ENCODE measurements around the gene TEX2. TPM values are rescaled to one million over a fixed set of nuclear protein-coding genes. Genes with fewer than 3 reads are reported as not detected.

The TEX2 gene
- total and polyA plus RNA-seq, 2 of the 13 experiments (the other 11 are each of a cell fraction or from before 2014, with no cell fraction given) = 21.4 to 37.7 TPM

DNA sequence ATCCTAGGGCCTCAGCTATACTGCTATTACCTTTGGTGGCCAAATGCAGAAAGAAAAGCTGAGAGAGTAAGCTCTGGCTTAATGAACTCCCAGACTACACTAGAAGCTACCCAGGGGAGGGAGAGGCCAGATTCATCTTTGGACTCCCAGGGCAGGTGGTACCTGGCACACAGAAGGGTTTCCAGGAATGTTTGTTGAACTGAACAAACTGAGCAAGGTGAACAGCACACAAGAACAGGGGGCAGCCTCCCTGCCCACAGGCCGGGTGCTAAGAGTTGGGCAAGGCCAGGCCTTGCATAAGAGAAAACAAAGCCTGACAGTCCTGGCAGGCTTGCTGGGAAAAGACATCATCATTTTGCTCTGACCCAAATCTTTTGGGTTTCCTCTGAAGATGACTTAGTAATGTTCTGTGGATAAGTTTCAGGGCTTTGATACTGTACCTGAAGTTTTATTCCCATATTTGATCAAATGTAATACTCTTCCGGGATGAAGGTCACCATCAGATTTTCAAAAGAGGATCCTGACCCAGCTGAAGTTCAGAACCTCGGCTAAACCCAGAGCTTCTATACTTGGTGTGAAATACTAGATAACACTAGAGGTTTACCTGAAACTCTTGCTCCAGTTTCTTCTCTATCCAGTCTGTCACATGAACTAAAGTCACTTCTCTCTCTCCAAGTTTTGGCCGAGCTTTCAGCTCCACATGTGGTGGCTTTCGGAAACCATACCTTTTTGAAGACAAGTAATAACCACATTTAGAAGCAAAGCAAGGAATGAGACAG is 112.6 kb downstream of the TEX2 start (continued):
- no peak for TF ChIP-seq PCBP1 (IDR thresholded peaks at IDR 0.05; ENCODE audit: borderline replicate concordance, low read depth, low read length)
- TF ChIP-seq TEAD3 (CRISPR knock-in tag; optimal IDR thresholded peaks at IDR 0.05; ENCODE audit: borderline replicate concordance) = peak; percentile 98
- TF ChIP-seq BORCS8-MEF2B (CRISPR knock-in tag; IDR thresholded peaks at IDR 0.05) = peak; percentile 92
- TF ChIP-seq UBTF (CRISPR knock-in tag; IDR thresholded peaks at IDR 0.05) = peak; percentile 86
- TF ChIP-seq, protein P1, sequence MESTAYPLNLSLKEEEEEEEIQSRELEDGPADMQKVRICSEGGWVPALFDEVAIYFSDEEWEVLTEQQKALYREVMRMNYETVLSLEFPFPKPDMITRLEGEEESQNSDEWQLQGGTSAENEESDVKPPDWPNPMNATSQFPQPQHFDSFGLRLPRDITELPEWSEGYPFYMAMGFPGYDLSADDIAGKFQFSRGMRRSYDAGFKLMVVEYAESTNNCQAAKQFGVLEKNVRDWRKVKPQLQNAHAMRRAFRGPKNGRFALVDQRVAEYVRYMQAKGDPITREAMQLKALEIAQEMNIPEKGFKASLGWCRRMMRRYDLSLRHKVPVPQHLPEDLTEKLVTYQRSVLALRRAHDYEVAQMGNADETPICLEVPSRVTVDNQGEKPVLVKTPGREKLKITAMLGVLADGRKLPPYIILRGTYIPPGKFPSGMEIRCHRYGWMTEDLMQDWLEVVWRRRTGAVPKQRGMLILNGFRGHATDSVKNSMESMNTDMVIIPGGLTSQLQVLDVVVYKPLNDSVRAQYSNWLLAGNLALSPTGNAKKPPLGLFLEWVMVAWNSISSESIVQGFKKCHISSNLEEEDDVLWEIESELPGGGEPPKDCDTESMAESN (CRISPR knock-in tag; conservative IDR thresholded peaks at IDR 0.05) = peak; percentile 100
- 0 out of 2 replicates have a peak, but pooled peaks have one; percentile 24 for TF ChIP-seq THYN1 (CRISPR knock-in tag; IDR thresholded peaks at IDR 0.05; ENCODE audit: borderline replicate concordance, low read depth)
- TF ChIP-seq, protein P2, sequence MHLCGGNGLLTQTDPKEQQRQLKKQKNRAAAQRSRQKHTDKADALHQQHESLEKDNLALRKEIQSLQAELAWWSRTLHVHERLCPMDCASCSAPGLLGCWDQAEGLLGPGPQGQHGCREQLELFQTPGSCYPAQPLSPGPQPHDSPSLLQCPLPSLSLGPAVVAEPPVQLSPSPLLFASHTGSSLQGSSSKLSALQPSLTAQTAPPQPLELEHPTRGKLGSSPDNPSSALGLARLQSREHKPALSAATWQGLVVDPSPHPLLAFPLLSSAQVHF (CRISPR knock-in tag; IDR thresholded peaks at IDR 0.05) = no peak
- peak; percentile 95 for TF ChIP-seq KDM6A (CRISPR knock-in tag; IDR thresholded peaks at IDR 0.05; ENCODE audit: low read depth)
- peak; percentile 80; the same call in 1 of the 2 replicates for TF ChIP-seq ZNF225 (CRISPR knock-in tag; IDR thresholded peaks at IDR 0.05)
- TF ChIP-seq ZMYM4 (CRISPR knock-in tag; IDR thresholded peaks at IDR 0.05) = peak; percentile 94
- no peak for TF ChIP-seq SYNCRIP (IDR thresholded peaks at IDR 0.05; ENCODE audit: insufficient read depth, low read depth, low read length)
- TF ChIP-seq PRDM15 (CRISPR knock-in tag; IDR thresholded peaks at IDR 0.05) = peak; percentile 56; the same call in 1 of the 2 replicates
- peak; percentile 82; the same call in 1 of the 2 replicates for TF ChIP-seq ZBTB20 (CRISPR knock-in tag; IDR thresholded peaks at IDR 0.05; ENCODE audit: borderline replicate concordance, low read depth)
- no peak for TF ChIP-seq ZNF704 (CRISPR knock-in tag; IDR thresholded peaks at IDR 0.05; ENCODE audit: borderline replicate concordance)
- peak; percentile 98 for TF ChIP-seq ZKSCAN8 (CRISPR knock-in tag; IDR thresholded peaks at IDR 0.05; ENCODE audit: borderline replicate concordance)
- TF ChIP-seq ZSCAN31 (CRISPR knock-in tag; IDR thresholded peaks at IDR 0.05; ENCODE audit: low read depth) = peak; percentile 52; the same call in 1 of the 2 replicates
- peak; percentile 74; the same call in 1 of the 2 replicates for TF ChIP-seq ZNF552 (CRISPR knock-in tag; IDR thresholded peaks at IDR 0.05; ENCODE audit: borderline replicate concordance)

Measured in HepG2 (cell line).